ENCODE measurements around the gene GLP1R.
"Not testable (repeated sequence)": the region's sequence is repeated elsewhere in the genome, so short reads cannot be mapped to it uniquely, and the experiment has no call there.

GLP1R gene

DNA sequence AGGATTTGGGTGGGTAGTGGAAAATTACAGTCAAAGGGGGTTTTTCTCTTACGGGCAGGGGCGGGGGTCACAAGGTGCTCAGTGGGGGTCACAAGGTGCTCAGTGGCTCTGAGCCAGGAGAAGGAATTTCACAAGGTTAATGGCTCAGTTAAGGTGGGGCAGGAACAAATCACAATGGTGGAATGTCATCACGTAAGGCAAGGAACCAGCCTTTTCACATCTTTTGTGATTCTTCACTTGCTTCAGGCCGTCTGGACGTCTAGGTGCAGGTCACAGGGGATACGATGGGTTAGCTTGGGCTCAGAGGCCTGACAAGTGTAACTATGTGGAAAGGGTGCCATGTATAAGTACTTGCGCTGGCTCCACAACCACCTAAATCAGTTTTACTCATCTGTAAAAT lies 87.6 kb downstream of the GLP1R start:
- DNase-seq, result not testable (repeated sequence)

- no peak for DNase-seq
Observed at GRCh38 chr6:39137245-39137644, 88.7 kb downstream of the GLP1R start.

All from activated gamma-delta T cell (primary cell).